NCI-H510A (cell line): ENCODE data around the gene DLD.
"Not testable (repeated sequence)": the region's sequence is repeated elsewhere in the genome, so short reads cannot be mapped to it uniquely, and the experiment has no call there.

Experiments
- DNase-seq: peaks from one replicate; lab custom pipeline; 2025; lab: John Stamatoyannopoulos, UW

The DLD gene

DNA sequence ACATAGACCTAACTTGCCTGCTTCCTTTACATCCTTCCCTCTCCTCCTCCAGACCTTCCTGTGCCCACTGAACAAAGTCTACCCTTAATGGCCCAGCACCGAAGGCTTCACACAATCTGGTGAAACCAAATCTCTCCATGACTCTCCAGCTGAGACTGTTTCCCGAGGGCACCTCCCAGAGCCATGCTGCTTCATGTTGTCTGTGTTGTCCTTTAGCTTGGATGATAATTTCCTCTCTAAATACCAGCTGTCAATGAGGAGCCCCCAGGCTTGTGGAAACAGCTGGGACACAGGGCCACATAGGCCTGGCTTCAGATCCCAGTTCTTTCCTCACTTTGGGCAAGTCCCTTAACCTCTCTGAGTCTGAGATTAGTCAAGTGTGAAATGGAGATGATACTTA is 54.3 kb downstream of the DLD start:
- DNase-seq = no peak

DNA sequence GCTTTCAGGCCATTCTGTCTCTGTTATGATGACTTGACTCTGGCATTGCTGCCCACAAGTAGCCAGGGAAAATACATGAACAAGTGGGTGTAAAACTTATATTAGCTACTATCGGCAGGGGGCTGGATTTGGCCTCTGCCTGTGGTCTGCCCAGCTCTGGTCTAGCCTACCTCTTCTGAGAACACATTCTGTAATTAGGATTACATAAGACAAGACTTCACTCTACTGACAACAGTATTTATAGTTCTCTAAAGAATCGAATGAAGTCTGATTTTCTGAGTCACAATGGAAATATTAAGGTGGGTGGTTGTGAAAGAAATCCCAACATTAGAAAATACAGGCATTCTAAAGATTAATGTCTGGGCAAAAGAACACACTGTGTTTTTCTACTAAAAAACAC is 55.5 kb downstream of the DLD start:
- no peak for DNase-seq

DNA sequence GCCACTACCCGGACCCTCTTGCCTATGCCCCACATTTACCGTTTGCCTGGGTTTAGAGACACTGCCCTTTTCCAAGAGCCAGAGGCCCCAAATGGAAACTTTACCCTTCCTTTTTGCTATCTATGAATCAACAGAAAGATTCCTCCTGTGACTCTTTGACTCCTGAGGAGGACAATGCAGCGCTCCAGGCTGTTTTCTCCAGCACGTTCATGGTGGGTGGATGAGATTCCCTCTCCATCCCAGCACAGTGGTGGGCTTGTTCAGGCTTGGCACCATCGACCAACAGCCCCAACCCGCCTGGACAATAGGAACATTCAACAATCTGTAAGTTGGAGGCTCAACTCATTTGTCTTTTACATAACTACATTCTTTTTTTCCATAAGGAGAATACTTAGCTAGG is 55.9 kb downstream of the DLD start:
- DNase-seq = no peak

DNA sequence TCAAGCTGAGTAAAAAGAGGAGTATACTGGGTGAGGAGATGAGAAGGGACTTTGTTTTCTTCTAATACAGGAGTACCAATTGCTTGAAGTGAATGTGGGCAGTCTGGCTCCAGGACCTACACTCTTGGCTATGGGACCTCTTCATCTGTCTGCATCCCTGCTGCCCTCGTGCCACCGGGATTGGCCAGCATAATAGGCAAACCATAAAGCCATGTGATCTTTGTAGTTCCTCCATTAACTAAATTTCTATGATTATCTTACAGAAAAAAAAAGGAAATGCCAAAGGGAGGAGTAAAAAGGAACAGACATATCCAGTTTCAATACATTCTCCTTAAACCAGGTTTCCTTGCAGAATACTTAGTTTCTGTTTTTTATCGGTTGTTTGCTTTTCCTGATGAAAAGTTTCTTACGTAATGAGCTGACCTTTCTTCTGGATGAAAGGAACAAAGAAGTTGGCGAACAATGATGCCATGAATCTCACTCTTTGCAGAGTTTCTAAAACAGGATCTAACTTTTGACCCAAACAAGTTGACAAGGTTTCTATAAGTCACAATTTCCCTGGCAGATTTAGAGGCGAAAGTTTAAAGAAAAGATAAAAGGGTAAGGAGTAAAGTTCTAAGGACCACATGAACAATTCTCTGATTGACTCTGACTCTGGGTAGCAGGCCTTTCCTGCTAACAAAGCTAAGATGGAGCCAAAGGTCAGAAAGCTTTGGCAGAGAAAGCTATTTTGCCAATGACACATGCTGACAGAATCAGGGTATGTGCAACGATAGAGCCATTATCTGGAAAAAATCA is 57.9 kb downstream of the DLD start:
- DNase-seq = no peak

DNA sequence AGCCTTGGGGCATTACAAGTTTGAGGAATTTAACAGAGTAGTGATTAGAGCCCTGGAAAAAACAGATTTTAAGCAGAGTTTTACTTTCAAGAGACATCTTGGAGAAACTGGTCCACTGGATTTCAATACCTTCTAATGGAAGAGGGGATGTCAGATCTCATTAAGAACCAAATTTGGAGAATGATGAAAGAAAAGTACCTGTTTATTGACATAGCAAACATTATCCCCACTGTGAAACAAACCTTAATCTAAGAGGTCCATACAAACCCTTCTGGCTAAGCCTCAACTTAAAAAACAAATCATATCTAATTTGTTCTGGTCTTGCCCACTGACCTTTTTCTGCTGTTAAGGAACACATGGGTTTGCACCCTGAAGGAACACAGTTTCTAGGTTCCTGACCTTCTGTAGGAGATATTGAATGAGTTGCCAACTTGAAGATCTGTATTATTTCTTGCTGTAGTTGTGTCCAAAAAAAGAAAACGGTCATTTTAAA is 58.5 kb downstream of the DLD start:
- DNase-seq = no peak

DNA sequence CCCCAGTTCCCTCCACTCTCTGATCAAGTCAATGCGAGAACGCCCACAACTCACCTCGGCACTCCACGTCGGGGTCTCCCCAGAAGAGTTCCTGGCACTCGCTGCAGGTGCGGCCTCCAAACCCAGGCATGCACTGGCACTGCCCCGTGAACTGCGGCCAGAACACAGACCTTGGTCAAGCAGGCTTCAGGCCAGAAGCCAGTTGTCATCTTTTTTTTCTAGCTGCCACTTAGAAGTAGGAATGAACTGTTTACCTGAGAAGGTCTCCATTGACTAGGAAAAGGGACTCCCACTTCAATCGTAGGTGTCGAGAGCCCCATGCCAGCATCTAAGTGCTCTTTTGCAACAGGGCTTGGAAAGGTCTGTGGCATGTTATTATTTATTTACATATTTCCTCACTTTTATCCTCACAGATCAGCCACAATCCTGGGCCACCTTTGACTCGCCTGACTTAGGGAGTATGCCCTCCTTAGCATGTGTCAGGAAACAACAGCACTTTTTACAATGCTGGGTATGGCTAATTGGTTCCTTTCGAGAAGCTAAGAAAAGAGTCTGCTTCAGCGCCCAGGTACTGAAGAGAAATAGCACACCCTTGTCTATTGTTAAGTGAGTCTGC is 60.3 kb downstream of the DLD start:
- DNase-seq = no peak

DNA sequence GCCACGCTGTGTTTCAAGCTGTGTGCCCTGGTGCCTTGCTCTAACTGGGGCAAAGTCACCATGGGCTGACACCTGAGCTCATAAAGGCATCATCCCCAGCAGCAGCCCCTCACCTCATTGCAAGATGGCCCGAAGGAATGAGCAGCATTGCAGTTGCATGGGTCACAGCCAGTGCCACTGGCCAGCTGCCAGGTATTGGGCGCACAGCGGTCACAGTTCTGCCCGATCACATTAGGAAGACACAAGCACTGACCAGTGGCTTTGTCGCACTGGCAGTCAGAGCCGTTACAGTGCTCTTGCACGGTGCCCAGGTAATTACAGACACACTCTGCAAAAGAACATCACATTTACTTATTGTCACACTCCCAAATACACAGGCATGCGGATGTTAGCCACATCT is 60.9 kb downstream of the DLD start:
- no peak for DNase-seq

DNA sequence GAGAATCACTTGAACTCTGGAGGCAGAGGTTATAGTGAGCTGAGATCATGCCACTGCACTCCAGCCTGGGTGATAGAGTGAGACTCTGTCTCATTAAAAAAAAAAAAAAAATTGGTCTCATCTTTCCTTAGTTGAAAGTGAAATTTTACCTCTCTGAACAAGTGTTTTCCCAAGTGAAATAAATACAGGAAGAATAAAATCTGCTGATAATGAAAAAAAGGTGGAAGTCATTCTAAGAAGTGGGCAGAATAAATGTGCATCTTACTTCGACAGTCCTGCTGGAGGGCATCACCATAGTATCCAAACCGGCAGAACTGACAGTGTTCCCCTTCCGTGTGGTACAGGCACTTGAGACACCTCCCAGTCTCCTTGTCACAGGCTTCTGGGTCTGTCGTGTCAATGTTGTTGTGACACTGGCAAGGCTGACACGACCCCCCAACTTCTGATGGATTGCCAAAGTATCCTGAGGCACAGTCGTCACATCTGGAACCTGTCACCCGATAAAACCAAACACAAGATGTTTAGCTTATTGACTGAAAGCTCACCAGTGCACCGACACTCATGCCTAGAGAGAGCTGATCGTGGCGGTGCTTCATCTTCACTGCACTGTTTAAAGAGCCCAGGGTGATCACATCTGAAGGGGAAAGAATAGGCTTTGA is 62.4 kb downstream of the DLD start:
- DNase-seq = no peak

DNA sequence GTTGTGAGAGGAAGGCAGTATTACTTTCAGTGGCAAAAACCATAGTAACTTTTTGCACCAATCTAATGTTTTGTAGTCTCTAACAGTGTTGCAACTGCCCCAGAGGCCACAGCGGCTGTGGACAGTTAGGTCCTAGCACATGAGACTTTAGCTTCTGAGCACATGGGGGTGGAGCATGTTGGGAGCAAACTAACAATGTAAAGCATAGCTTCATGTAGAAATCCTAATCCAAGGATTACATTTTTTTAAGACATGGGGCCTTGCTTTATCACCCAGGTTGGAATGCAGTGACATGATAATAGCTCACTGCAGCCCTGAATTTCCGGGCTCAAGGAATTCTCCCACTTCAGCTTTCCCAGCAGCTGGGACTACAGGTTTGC is 62.9 kb downstream of the DLD start:
- DNase-seq = no peak

DNA sequence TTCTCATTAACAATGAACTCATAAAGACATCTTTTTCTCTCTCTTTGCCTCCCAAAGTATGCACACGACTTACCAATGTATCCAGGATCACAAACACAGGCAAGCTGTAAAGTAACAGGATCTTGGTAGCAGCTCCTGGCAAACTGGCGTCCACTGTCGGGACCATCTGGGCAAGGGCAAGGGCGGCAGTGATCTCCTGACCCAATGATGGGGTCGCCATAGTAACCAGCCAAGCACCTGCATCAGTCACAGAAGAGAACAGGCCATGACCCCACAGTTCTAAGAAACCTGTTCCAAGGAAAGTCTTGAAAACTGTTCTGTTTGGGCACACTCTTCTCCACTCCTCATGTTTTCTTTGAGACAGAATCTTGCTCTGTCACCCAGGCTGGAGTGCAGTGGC is 64.4 kb downstream of the DLD start:
- DNase-seq = no peak

DNA sequence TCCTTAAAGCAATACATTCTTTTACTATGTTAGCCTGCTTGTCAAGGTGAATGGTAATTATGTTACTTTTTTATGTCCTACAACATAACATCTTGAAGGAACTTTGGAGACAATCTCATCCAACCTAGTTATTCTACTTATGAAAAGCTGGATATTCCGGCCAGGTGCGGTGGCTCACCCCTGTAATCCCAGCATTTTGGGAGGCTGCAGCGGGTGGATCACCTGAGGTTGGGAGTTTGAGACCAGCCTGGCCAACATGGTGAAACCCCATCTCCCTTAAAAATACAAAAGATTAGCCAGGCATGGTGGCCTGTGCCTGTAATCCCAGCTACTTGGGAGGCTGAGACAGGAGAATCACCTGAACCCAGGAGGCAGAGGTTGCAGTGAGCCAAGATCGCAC is 66.0 kb downstream of the DLD start:
- not testable (repeated sequence) for DNase-seq

DNA sequence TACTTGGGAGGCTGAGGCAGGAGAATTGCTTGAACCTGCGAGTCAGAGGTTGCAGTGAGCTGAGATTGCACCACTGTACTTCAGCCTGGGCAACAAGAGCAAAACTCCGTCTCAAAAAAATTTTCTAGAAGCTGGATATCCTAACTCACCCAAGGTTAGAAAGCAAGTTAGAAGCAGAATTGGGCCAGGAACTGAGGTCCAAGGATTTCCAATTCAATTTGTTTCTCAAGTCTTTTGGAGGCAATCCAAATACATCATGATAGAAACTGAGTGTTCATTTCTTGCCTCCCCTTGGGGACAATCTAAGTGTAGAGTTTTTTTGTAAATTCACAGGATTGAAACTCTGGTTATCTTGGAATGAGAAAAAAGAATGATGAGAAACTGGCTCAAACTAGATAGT is 66.5 kb downstream of the DLD start:
- no peak for DNase-seq

DNA sequence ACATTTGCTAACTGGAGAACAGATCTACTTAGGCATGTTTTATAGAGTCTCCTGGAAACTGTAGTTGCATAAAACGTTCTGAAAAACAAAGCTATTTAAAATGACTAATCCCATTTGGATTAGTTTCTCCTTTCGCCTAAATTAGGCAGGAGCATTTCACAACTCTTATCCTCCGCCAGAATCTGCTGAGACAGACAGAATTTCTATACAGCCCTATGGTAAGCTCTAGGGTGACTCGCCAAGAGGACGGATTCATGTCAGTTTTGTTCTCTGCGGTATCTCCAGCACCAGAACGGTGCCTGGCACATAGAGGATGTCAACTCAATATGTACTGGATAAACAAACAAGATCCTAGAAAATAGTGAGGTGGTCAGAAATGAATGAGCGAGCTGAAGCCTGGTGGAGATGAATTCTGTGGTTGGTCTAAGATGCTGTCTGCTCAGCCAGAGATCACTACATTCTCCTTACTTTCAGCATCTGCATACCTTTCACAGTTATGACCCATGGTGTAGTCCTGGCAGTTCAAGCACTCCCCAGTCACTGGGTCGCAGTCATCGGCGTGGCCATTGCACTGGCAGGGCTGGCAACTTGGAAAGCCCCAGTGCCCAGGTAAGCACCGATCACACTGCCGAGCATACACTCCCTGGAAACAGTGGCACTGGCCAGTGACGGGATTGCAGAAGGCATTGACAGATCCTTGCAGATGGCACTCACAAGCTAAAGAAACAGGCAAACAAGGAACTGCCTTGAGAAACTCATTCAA is 68.0 kb downstream of the DLD start:
- DNase-seq = no peak

DNA sequence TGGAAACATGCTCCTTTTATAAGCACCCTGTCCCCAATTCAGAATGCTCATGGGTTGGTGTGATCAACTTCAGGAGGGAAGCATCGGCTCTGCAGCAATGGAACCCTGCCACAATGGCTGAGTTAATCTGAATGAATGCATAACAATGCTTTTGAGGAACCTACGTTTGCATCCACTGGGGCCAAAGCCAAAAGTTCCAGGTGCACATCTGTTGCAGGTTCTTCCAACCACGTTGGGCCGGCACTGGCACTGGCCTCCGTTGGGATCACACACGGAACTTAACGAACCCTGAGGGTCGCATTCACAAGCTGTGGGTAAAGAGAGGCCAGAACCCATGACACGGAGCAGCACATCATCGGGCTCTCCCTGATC is 68.5 kb downstream of the DLD start:
- no peak for DNase-seq

DNA sequence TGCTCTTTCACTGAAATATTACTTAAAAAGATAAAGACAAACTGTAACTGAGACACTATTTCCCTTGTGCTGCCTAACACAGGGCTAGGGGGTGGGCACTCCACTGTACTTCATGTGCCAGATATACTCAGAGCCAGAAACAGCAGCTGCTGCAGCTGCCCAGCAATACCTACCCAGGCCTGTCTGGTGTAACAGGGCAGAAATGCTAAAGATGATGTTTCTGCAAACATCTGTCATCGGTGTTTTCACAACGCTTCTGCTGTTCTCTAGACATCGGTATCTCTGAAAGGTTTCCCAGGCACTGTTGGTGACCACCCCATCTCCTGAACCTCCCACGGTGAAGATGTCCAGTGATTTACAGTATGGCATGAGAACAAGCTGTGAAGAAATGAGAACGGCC is 69.3 kb downstream of the DLD start:
- DNase-seq = no peak

DNA sequence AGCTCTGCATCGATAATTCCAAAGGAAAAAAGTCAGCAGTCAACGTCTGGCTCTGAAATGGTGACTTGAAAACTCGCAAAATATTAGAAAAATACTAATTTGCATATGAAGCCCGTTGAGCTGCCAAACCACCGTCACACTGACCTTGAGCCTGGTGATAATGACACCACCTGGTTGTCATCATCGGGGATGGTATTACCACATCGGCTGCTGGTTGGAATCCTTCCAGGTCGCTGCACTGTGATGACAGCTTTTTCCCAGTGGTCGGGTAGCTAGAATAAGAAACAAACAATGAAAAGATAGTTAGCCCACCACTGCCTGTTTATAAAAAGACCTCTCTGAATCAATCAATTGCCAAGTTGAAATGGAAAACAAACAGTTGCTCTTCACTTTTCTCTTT is 70.4 kb downstream of the DLD start:
- DNase-seq = no peak

DNA sequence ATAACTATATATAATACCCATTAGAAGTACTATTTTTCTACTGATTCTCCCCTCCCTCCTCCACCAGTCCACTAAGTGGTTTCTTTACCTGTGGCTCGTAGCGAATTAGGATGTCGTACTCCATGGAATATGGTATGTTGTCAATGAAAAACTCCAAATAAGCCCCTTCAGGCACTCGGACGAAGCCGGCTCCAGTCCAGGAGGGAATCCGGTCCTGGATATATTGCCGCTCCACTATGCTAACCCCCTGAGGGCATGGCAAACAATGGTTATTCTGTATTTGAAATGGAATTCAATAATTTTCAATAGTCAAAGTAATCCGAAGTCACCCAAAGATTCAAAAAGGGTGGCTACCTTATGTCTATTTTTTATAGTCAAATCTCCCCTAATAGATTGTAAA is 71.8 kb downstream of the DLD start:
- no peak for DNase-seq

DNA sequence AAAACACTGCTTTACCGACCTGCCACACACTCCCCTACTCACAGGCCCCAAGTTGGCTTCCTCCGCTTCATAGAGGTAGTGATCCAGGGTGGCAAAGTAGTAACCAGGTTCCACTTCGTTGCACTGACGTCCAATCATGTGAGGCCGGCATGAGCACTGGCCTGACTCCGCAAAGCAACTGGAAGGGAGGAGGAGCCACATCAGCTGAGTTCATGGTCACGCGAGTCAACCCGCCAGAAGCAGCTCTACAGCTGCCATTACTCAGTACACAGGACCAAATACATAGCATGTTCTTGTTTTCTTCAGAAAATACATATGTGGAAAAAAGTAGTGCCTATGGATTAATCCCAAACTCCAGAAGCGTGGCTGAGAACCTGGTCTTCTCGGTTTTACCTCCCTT is 73.5 kb downstream of the DLD start:
- no peak for DNase-seq

DNA sequence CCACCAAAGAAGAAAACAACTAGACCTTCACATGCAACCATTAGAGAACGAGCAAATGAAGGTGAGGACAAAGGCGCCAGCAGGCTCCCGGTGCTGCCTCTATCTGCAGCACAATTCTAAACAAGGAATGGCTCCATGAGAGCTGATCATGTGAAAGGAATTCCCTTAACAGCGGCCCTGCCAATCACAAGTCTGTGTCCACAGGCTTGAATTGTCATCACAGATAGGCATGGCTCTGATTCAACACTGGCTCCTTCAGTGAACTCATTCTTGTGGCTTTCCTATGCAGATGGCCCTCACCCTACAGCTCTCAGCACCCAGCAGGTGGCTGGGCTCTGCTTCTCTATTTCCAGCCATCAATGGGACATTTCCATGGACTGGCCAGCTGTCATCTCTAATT is 75.7 kb downstream of the DLD start:
- DNase-seq = no peak

DNA sequence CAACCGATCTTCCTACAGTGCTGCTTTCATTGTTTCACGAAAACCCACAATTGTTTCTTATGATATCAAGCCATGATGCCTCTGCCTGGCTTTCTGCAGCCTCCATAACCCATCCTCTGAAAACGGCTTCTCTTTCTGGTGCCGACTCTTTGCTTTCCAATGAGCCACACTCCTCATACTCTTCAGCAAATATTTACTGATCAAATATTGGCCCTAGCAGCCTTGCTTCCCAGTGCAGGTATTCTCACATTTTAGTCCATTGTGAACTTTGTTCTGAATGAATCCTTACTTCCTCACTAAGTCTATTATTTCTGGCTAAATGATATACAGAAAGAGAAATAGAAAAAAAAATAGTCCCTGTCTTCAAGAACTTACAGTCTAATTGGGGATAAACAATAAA is 76.4 kb downstream of the DLD start:
- no peak for DNase-seq

DNA sequence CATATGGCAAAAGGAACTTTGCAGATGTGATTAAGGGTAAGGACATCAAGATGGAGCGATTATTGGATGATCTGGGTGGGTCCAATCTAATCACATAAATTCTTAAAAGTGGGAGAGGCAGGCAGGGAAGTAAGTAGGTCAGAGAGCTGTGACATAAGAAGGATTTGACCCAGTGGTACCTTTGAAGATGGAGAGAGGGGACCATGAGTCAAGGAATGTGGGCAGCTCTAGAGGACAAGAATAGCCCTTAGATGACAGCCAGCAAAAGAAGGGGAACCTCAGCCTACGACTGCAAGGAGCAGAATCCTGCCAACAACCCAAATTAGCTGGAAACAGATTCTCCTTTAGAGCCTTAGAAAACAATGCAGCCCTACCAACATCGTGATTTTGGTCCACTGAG is 77.5 kb downstream of the DLD start:
- no peak for DNase-seq

DNA sequence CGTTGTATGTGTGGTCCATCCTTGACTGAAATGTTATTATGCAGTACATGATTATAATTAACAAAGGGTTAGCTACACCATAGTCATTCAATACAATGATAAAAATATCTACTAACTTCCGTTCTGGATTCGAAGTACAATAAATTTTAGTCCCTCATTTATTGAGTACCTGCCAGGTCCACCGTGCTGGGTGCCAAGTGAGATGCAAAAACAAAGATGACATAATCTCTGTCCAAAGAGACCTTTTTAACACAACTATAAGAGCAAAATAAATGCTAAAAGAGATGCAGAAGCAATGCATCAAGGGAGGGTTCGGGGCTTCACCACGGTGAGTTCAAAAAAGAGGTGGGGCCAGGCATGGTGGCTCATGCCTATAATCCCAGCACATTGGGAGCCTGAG is 78.9 kb downstream of the DLD start:
- no peak for DNase-seq
